IMR-90 (cell line): ENCODE measurements around the gene SOX5. TPM values are rescaled to one million over a fixed set of nuclear protein-coding genes. Genes with fewer than 3 reads are reported as not detected.

Experiments
- ATAC-seq: fragments of 200-7000 bp; cut with Tn5 transposase; 2 replicates; pipeline ENCODE4 v1.9.1; 2020; ENCODE audit warnings: low read depth, mild to moderate bottlenecking, moderate library complexity
- BruUV-seq: library from RNA; stranded (reverse); fragments of 400-500 nt; replicated peaks from 2 replicates; lab custom pipeline; 2021; lab: Mats Ljungman, UMichigan
- CTCF ChIA-PET: fragments of 300-600 bp; formaldehyde crosslinking; extraction: SDS; loops from one replicate; lab custom pipeline; 2021; ENCODE audit warnings: antibody characterized with exemption; lab: Yijun Ruan, JAX
- POLR2A ChIA-PET: fragments of 300-600 bp; sonication (Branson Sonifier 250); formaldehyde crosslinking; loops from one replicate; lab custom pipeline; 2022; ENCODE audit warnings: antibody characterized with exemption; ENCODE audit not compliant: unreplicated experiment; lab: Charles Lee
- DNase-seq: peaks from one replicate; pipeline ENCODE4 v3.0.0; 2013
- H2AFZ ChIP-seq: replicated peaks from 2 replicates; pipeline ENCODE3; 2013; ENCODE audit warnings: low read length, mild to moderate bottlenecking; ENCODE audit not compliant: poor library complexity
- H2AK5ac ChIP-seq: 2 replicates; pipeline ENCODE4 v1.6.1; 2013; ENCODE audit warnings: low read depth, low read length, inconsistent platforms
- H2AK9ac ChIP-seq: replicated peaks from 2 replicates; pipeline ENCODE3; 2013; ENCODE audit warnings: mild to moderate bottlenecking, low read depth, low read length, moderate library complexity; ENCODE audit not compliant: poor library complexity
- H2BK120ac ChIP-seq: 2 replicates; pipeline ENCODE4 v1.6.1; 2013; ENCODE audit warnings: low read depth, low read length, inconsistent platforms
- H2BK15ac ChIP-seq: 3 replicates; pipeline ENCODE4 v1.6.1; 2013; ENCODE audit warnings: low read depth, low read length, inconsistent platforms
- H2BK20ac ChIP-seq: 2 replicates; pipeline ENCODE4 v1.6.1; 2013; ENCODE audit warnings: low read depth, mild to moderate bottlenecking, inconsistent platforms, low read length, moderate library complexity
- H2BK5ac ChIP-seq: 2 replicates; pipeline ENCODE4 v1.6.1; 2013; ENCODE audit warnings: mild to moderate bottlenecking, low read depth, low read length, inconsistent platforms; ENCODE audit not compliant: poor library complexity, severe bottlenecking
- H3K14ac ChIP-seq: replicated peaks from 2 replicates; pipeline ENCODE4 v1.6.1; 2013; ENCODE audit warnings: low read depth, low read length, inconsistent platforms
- H3K18ac ChIP-seq: 2 replicates; pipeline ENCODE4 v1.6.1; 2013; ENCODE audit warnings: low read depth, low read length, control low read depth
- H3K23ac ChIP-seq: 2 replicates; pipeline ENCODE4 v1.6.1; 2013; ENCODE audit warnings: low read depth, low read length, inconsistent platforms
- H3K27ac ChIP-seq: 2 replicates; pipeline ENCODE4 v1.5.1; 2013; ENCODE audit warnings: mild to moderate bottlenecking, control low read depth, low read length; ENCODE audit not compliant: insufficient read depth
- H3K27me3 ChIP-seq: 2 replicates; pipeline ENCODE4 v1.6.1; 2013; ENCODE audit warnings: low read length; ENCODE audit not compliant: control insufficient read depth, insufficient read depth
- H3K36me3 ChIP-seq: 2 replicates; pipeline ENCODE4 v1.6.1; 2013; ENCODE audit warnings: low read length, mixed read lengths; ENCODE audit not compliant: control insufficient read depth, insufficient read depth
- H3K4ac ChIP-seq: 2 replicates; pipeline ENCODE4 v1.6.1; 2013; ENCODE audit warnings: low read depth, low read length, inconsistent platforms
- H3K4me1 ChIP-seq: 2 replicates; pipeline ENCODE4 v1.6.1; 2013; ENCODE audit warnings: low read length, mixed read lengths; ENCODE audit not compliant: control insufficient read depth, insufficient read depth
- H3K4me2 ChIP-seq: 2 replicates; pipeline ENCODE4 v1.6.1; 2013; ENCODE audit warnings: low read depth, mild to moderate bottlenecking, control low read depth, low read length, moderate library complexity
- H3K4me3 ChIP-seq: 2 replicates; pipeline ENCODE4 v1.5.1; 2013; ENCODE audit warnings: low read depth, mild to moderate bottlenecking, control low read depth, low read length, moderate library complexity; ENCODE audit not compliant: insufficient read depth
- H3K56ac ChIP-seq: 2 replicates; pipeline ENCODE4 v1.6.1; 2013; ENCODE audit warnings: low read length, inconsistent platforms; ENCODE audit not compliant: insufficient read depth; ENCODE audit errors: extremely low read depth
- H3K79me1 ChIP-seq, 2 experiments: 2 replicates each; pipeline ENCODE4 v1.6.1; 2013; ENCODE audit warnings: low read length in 2 of 2, inconsistent platforms in 1 of 2, low read depth in 1 of 2
- H3K9ac ChIP-seq: 2 replicates; pipeline ENCODE4 v1.6.1; 2013; ENCODE audit warnings: low read depth, low read length, control low read depth
- H3K9me1 ChIP-seq: 2 replicates; pipeline ENCODE4 v1.6.1; 2013; ENCODE audit warnings: low read length, inconsistent platforms; ENCODE audit not compliant: insufficient read depth
- H3K9me3 ChIP-seq: 2 replicates; pipeline ENCODE4 v1.6.1; 2013; ENCODE audit warnings: low read length; ENCODE audit not compliant: control insufficient read depth, insufficient read depth
- H4K20me1 ChIP-seq: 2 replicates; pipeline ENCODE4 v1.6.1; 2013; ENCODE audit warnings: low read length, inconsistent platforms; ENCODE audit not compliant: insufficient read depth
- H4K5ac ChIP-seq: 2 replicates; pipeline ENCODE4 v1.6.1; 2013; ENCODE audit warnings: mild to moderate bottlenecking, low read depth, low read length, control low read depth
- H4K8ac ChIP-seq, 2 experiments: 2 replicates each; pipeline ENCODE4 v1.6.1; 2013; ENCODE audit warnings: low read depth in 2 of 2, low read length in 2 of 2, control low read depth in 1 of 2, inconsistent platforms in 1 of 2
- H4K91ac ChIP-seq: 2 replicates; pipeline ENCODE4 v1.6.1; 2013; ENCODE audit warnings: low read depth, low read length, inconsistent platforms; ENCODE audit not compliant: insufficient read depth
- BHLHE40 ChIP-seq: fragments of 150-350 bp; IDR thresholded peaks from 2 replicates; pipeline ENCODE4 v1.6.1; 2016; ENCODE audit warnings: mild to moderate bottlenecking, low read depth, low read length
- CEBPB ChIP-seq: IDR thresholded peaks from 2 replicates; pipeline ENCODE4 v1.6.1; 2012; ENCODE audit warnings: low read depth, low read length, improper control_type of control experiment
- CTCF ChIP-seq: conservative IDR thresholded peaks from 2 replicates; pipeline ENCODE4 v1.5.1; 2012; ENCODE audit warnings: mild to moderate bottlenecking, low read depth, low read length, improper control_type of control experiment
- ELK1 ChIP-seq: fragments of 150-350 bp; IDR thresholded peaks from 2 replicates; pipeline ENCODE4 v1.6.1; 2016; ENCODE audit warnings: low read depth, mild to moderate bottlenecking, low read length, moderate library complexity, borderline replicate concordance
- MAFK ChIP-seq: IDR thresholded peaks from 2 replicates; pipeline ENCODE4 v1.6.1; 2012; ENCODE audit warnings: low read depth, low read length, improper control_type of control experiment
- MAZ ChIP-seq: IDR thresholded peaks from 2 replicates; pipeline ENCODE4 v1.6.1; 2012; ENCODE audit warnings: low read depth, mild to moderate bottlenecking, low read length, improper control_type of control experiment, moderate library complexity, borderline replicate concordance
- NFE2L2 ChIP-seq: fragments of 150-350 bp; IDR thresholded peaks from 2 replicates; pipeline ENCODE4 v1.6.1; 2016; ENCODE audit warnings: low read depth, mild to moderate bottlenecking, low read length
- RAD21 ChIP-seq: IDR thresholded peaks from 2 replicates; pipeline ENCODE4 v1.6.1; 2012; ENCODE audit warnings: low read length, improper control_type of control experiment
- WGBS, 2 experiments: methylation state at CpG; one replicate each; pipeline versions ENCODE4 v1.1.5 to v1.1.7; 2013; ENCODE audit warnings: missing lambda C conversion rate in 2 of 2; ENCODE audit not compliant: insufficient read length in 1 of 2; ENCODE audit errors: extremely low coverage in 2 of 2; 5-methylcytosine and 5-hydroxymethylcytosine counted together
- dilution Hi-C: fragments of 300-500 bp; cut with HindIII; formaldehyde crosslinking; loops from one replicate; pipeline ENCODE4 v1.14.3; 2018; ENCODE audit warnings: low sequenced_read_pairs; ENCODE audit not compliant: unreplicated experiment
- in situ Hi-C: fragments of 300-500 bp; cut with MboI; formaldehyde crosslinking; loops from 3 replicates; pipeline ENCODE4 v1.14.3; 2019; ENCODE audit warnings: low sequenced_read_pairs, inconsistent platforms, mixed read lengths
- intact Hi-C: fragments of 100-400 bp; cut with micrococcal nuclease; formaldehyde crosslinking; loops from 2 replicates; pipeline ENCODE4 v1.10.0; 2022
- polyA plus RNA-seq, 3 experiments: library from polyadenylated mRNA; depleted of rRNA; stranded (reverse); fragments of >200 nt; gene quantifications; 2 replicates each; pipeline ENCODE4 v1.2.3, GENCODE V29; 2012; ENCODE audit warnings: low replicate concordance in 1 of 3
- total RNA-seq: library from RNA; depleted of rRNA; stranded (reverse); fragments of >200 nt; gene quantifications from 2 replicates; pipeline ENCODE4 v1.2.3, GENCODE V29; 2012

SOX5 gene
- total and polyA plus RNA-seq, 2 of the 4 experiments (the other 2 are of a cell fraction), result 1.1 to 13.1 TPM

DNA sequence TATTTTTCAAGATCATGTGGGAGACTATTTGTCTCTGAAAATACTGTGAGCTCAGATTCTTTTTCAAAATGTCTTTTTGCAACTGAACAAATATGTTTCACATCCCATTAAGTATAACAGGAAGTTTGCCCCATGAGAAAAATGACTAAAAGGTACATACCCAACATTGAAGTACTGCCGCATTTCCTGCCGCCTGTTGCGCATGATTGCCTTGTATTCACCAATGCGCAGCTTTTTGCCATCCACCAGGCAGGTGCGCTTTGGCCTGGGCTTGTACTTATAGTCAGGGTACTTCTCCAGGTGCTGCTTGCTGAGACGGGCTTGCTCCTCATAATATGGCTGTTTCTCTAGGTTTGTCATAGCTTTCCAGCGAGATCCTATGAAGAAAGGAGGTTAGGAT is 413.2 kb downstream of the SOX5 start:
- ATAC-seq (no peak), DNase-seq (no peak)
- Histone ChIP-seq H2AFZ (no peak overlapping the region), H3K9me1 (no peaks in the 10 kb centered on the region), H3K4me1 (no peaks in the 10 kb centered on the region), H4K8ac (no peak overlapping the region), H3K9me3 (no peaks in the 10 kb centered on the region), H3K9ac (no peak overlapping the region), H4K91ac (no peak overlapping the region), H3K27me3 (no peaks in the 10 kb centered on the region), H3K4ac (no peak overlapping the region), H2BK120ac (no peak overlapping the region), H2AK9ac (no peak overlapping the region), H2AK5ac (no peak overlapping the region), H4K5ac (no peak overlapping the region), H3K23ac (no peak overlapping the region), H2BK15ac (no peak overlapping the region), H4K20me1 (no peaks in the 10 kb centered on the region), H3K36me3 (peaks cover 4% of the 10 kb centered on the region; the same call in 1 of the 2 replicates), H2BK20ac (no peak overlapping the region), H3K4me3 (no peak overlapping the region), H3K79me1 (no peaks in the 10 kb centered on the region), H3K18ac (no peak overlapping the region), H3K27ac (no peak overlapping the region), H3K4me2 (no peak overlapping the region), H3K56ac (no peak overlapping the region), H3K14ac (no peak overlapping the region), H2BK5ac (no peak overlapping the region)
- 100% methylated on average over 1 of the region's 7 CpGs; no CpG with 5 or more reads in 1 of the 2 experiments for WGBS, 2 experiments
- dilution Hi-C loops, result no loop called here
- TF ChIP-seq ELK1, result no peak
- TF ChIP-seq CTCF, result no peak
- TF ChIP-seq NFE2L2, result no peak
- TF ChIP-seq RAD21, result no peak
- no peak for TF ChIP-seq MAFK
- no peak for TF ChIP-seq MAZ
- TF ChIP-seq BHLHE40, result no peak
- no peak for TF ChIP-seq CEBPB
- no TSS peak for BruUV-seq
- intact Hi-C loops, result no loop called here
- in situ Hi-C loops, result no loop called here
- ChIA-PET CTCF (interaction anchor here (1.0 kb wide), 1 partner anchor 1197 kb away, joined by 9 read pairs; no protein-coding TSS in a partner anchor), POLR2A (no interaction called here)
